CD4-positive, alpha-beta T cell (primary cell): ENCODE results near the gene IL36A. TPM values are rescaled to one million over a fixed set of nuclear protein-coding genes. Genes with fewer than 3 reads are reported as not detected.

Experiments
- ATAC-seq: fragments of 200-7000 bp; cut with Tn5 transposase; one replicate; pipeline ENCODE4 v1.10.0; 2022; ENCODE audit warnings: mild to moderate bottlenecking; ENCODE audit not compliant: poor library complexity
- CTCF ChIA-PET: fragments of 350-600 bp; sonication (Branson Sonifier 250); formaldehyde crosslinking; loops from one replicate; lab custom pipeline; 2021; ENCODE audit warnings: antibody characterized with exemption, inconsistent platforms; lab: Charles Lee
- POLR2A ChIA-PET: fragments of 350-600 bp; sonication (Branson Sonifier 250); formaldehyde crosslinking; loops from one replicate; lab custom pipeline; 2021; ENCODE audit warnings: antibody characterized with exemption, inconsistent platforms; lab: Charles Lee
- DNase-seq, 14 experiments: peaks; one replicate each; pipeline ENCODE4 v3.0.0-alpha.2; 2013 to 2020; ENCODE audit warnings: mixed read lengths in 2 of 14
- H3K27ac ChIP-seq, 2 donors: one replicate each; pipeline versions ENCODE4 v1.5.1 to v1.7.0; 2013; ENCODE audit warnings: low read length in 2 of 2, low read depth in 1 of 2, mild to moderate bottlenecking in 1 of 2
- H3K27me3 ChIP-seq, 2 experiments: 1 replicate in 1 of 2; 2 replicates in 1 of 2; pipeline versions ENCODE4 v1.6.1 to v1.7.0; 2013; ENCODE audit warnings: low read length in 2 of 2, control low read depth in 1 of 2, mild to moderate bottlenecking in 1 of 2, moderate library complexity in 1 of 2; ENCODE audit not compliant: insufficient read depth in 2 of 2, control insufficient read depth in 1 of 2
- H3K36me3 ChIP-seq: one replicate; pipeline ENCODE4 v1.6.1; 2013; ENCODE audit warnings: low read length, control low read depth; ENCODE audit not compliant: insufficient read depth
- H3K4me1 ChIP-seq: one replicate; pipeline ENCODE4 v1.6.1; 2013; ENCODE audit warnings: low read length, control low read depth; ENCODE audit not compliant: insufficient read depth
- H3K4me3 ChIP-seq: one replicate; pipeline ENCODE4 v1.5.1; 2013; ENCODE audit warnings: mild to moderate bottlenecking, low read length, moderate library complexity
- H3K9me3 ChIP-seq, 2 experiments: 1 replicate in 1 of 2; 2 replicates in 1 of 2; pipeline versions ENCODE4 v1.6.1 to v1.7.0; 2013; ENCODE audit warnings: low read length in 2 of 2, mild to moderate bottlenecking in 2 of 2, control low read depth in 1 of 2, moderate library complexity in 1 of 2; ENCODE audit not compliant: control insufficient read depth in 1 of 2, insufficient read depth in 1 of 2
- H3K27ac Mint-ChIP-seq: one replicate; pipeline ENCODE4 v1.8.0; 2020; ENCODE audit warnings: mixed read lengths
- H3K27me3 Mint-ChIP-seq: one replicate; pipeline ENCODE4 v1.8.0; 2021; ENCODE audit warnings: mixed read lengths
- H3K36me3 Mint-ChIP-seq: one replicate; pipeline ENCODE4 v1.8.0; 2021; ENCODE audit warnings: low read depth, mixed read lengths
- H3K4me1 Mint-ChIP-seq: one replicate; pipeline ENCODE4 v1.8.0; 2021; ENCODE audit warnings: low read depth, mixed read lengths
- H3K4me3 Mint-ChIP-seq: one replicate; pipeline ENCODE4 v1.8.0; 2020; ENCODE audit warnings: mild to moderate bottlenecking, mixed read lengths
- H3K9me3 Mint-ChIP-seq: one replicate; pipeline ENCODE4 v1.8.0; 2020; ENCODE audit warnings: mixed read lengths
- intact Hi-C, 2 experiments: fragments of 100-400 bp; cut with DNase I in 1 of 2; cut with micrococcal nuclease in 1 of 2; formaldehyde crosslinking; loops; one replicate each; pipeline versions ENCODE4 v1.15.1 to v1.9.0; 2023 to 2025; cut with DNase I, micrococcal nuclease
- total RNA-seq, 174 experiments: library from RNA in 2 of 174; stranded (reverse) in 2 of 174; gene quantifications; one replicate each; pipeline ENCODE4 v1.2.3 and lab custom pipeline; 2021 to 2026
- TF ChIP-seq, protein P1 (sequence below): fragments of 200-600 bp; IDR thresholded peaks from one replicate; pipeline ENCODE4 v1.8.0; 2022; ENCODE audit warnings: antibody characterized with exemption, mild to moderate bottlenecking

The IL36A gene
- total RNA-seq, 2 experiments from 2014 or later: 0.47 TPM; not detected in 1

DNA sequence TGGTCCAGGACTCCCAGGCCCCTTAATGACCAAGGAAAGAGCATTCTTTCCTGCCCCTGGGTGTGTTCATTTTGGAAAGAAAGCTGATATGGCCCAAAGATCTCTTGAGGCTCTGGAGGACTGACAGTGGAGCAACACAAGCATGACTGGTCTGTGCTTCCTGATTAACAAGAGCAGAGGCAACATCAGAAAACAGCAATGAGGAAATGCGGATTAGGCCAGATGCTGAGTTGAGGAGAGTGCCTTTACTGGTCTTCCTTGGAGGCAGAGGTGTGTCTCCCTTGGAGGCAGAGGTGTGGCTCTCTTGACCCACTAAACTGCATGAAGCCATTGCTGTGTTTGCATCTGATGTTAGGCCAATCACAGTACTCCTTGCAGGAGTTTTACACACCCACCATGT, 27.5 kb downstream of the IL36A start:
- POLR2A ChIA-PET: no interaction called here
- DNase-seq (no peak), ATAC-seq (no peak)
- H3K9me3 ChIP-seq: no peaks in the 10 kb centered on the region
- Mint-ChIP-seq H3K36me3 (no peaks in the 10 kb centered on the region), H3K4me1 (no peaks in the 10 kb centered on the region), H3K4me3 (no peak overlapping the region), H3K9me3 (no peaks in the 10 kb centered on the region), H3K27ac (no peak overlapping the region), H3K27me3 (peaks cover 4% of the 10 kb centered on the region)
- no peaks in the 10 kb centered on the region for H3K4me1 ChIP-seq
- H3K36me3 ChIP-seq: no peaks in the 10 kb centered on the region
- intact Hi-C loops: no loop called here
- TF ChIP-seq, protein P1, sequence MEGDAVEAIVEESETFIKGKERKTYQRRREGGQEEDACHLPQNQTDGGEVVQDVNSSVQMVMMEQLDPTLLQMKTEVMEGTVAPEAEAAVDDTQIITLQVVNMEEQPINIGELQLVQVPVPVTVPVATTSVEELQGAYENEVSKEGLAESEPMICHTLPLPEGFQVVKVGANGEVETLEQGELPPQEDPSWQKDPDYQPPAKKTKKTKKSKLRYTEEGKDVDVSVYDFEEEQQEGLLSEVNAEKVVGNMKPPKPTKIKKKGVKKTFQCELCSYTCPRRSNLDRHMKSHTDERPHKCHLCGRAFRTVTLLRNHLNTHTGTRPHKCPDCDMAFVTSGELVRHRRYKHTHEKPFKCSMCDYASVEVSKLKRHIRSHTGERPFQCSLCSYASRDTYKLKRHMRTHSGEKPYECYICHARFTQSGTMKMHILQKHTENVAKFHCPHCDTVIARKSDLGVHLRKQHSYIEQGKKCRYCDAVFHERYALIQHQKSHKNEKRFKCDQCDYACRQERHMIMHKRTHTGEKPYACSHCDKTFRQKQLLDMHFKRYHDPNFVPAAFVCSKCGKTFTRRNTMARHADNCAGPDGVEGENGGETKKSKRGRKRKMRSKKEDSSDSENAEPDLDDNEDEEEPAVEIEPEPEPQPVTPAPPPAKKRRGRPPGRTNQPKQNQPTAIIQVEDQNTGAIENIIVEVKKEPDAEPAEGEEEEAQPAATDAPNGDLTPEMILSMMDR: no peak
- no peak overlapping the region for H3K27ac ChIP-seq
- CTCF ChIA-PET: no interaction called here
- H3K4me3 ChIP-seq: no peak overlapping the region
- peaks cover 6 to 7% of the 10 kb centered on the region in 2 experiments for H3K27me3 ChIP-seq

DNA sequence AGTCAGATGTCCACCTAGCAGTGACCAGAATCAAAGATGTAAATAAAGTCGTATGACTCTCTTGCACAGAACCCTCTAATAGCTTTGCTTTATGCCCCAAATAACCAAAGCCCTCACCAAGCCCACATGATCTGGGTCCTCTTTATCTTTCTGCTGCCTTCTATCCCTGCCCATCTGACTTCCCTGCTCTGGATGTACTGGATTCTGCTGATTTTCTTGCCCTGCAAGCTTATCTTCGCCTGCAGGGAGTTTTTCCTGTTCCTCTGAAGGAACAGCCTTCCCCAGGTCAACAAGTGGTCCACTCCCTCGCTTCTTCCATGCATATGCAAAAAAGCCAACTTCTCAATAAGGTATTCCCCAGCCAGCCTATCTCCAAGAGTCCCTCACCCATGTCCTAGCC, 28.8 kb downstream of the IL36A start:
- no peaks in the 10 kb centered on the region for H3K4me1 Mint-ChIP-seq
- Histone ChIP-seq H3K27me3 (peaks cover 0 to under 1% of the 10 kb centered on the region in 2 experiments), H3K4me3 (no peak overlapping the region), H3K4me1 (no peaks in the 10 kb centered on the region), H3K9me3 (no peaks in the 10 kb centered on the region), H3K36me3 (no peaks in the 10 kb centered on the region), H3K27ac (no peak overlapping the region)
- no peak overlapping the region for H3K27ac Mint-ChIP-seq
- DNase-seq: no peak
- TF ChIP-seq, protein P1: no peak
- ChIA-PET CTCF (no interaction called here), POLR2A (no interaction called here)
- intact Hi-C loops: no loop called here
- H3K27me3 Mint-ChIP-seq: peaks cover 4% of the 10 kb centered on the region
- H3K36me3 Mint-ChIP-seq: no peaks in the 10 kb centered on the region
- no peak overlapping the region for H3K4me3 Mint-ChIP-seq
- H3K9me3 Mint-ChIP-seq: no peaks in the 10 kb centered on the region
- no peak for ATAC-seq

DNA sequence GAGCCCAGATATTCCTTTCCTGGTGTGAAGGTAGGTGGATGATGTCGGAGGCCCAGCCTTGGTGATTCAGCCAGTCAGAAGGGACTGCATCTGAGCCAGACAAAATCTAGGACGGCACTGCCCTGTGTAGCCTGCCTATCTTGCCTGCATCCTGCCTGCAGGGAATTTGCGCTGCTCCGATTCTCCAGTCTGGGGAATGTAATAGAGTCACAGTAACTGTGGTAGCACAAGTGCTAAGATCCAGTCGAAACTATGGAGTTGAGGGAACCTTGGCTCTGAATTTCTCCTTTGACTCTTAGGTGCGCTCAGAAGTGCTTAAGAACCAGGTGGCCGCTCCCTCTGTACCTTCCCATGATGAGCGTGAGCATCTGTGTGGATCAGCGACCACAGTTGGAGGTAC, 31.5 kb downstream of the IL36A start:
- no peaks in the 10 kb centered on the region for H3K27me3 Mint-ChIP-seq
- Histone ChIP-seq H3K9me3 (no peaks in the 10 kb centered on the region), H3K27ac (no peak overlapping the region), H3K4me1 (no peaks in the 10 kb centered on the region), H3K36me3 (no peaks in the 10 kb centered on the region), H3K27me3 (no peaks in the 10 kb centered on the region), H3K4me3 (no peak overlapping the region)
- no peak overlapping the region for H3K27ac Mint-ChIP-seq
- H3K9me3 Mint-ChIP-seq: no peaks in the 10 kb centered on the region
- intact Hi-C loops: no loop called here
- CTCF ChIA-PET: no interaction called here
- ATAC-seq (no peak), DNase-seq (no peak)
- no peaks in the 10 kb centered on the region for H3K4me1 Mint-ChIP-seq
- H3K36me3 Mint-ChIP-seq: no peaks in the 10 kb centered on the region
- no peak overlapping the region for H3K4me3 Mint-ChIP-seq
- TF ChIP-seq, protein P1: no peak
- POLR2A ChIA-PET: no interaction called here
